Body of pancreas (tissue), 4 donors: ENCODE data around the gene ADCY1. TPM values are rescaled to one million over a fixed set of nuclear protein-coding genes. Genes with fewer than 3 reads are reported as not detected.

Experiments
- ATAC-seq: fragments of 150-250 bp; one replicate; pipeline ENCODE4 v1.9.1; 2016
- DNase-seq, 4 donors: peaks; one replicate each; pipeline ENCODE4 v3.0.0-alpha.2; 2019
- H3K27ac ChIP-seq, 4 donors: fragments of 200-600 bp; sonication (generic); 1 replicate in 3 of 4; 2 replicates in 1 of 4; pipeline versions ENCODE4 v1.5.1 to v1.6.1; 2016 to 2019; ENCODE audit warnings: mild to moderate bottlenecking in 1 of 4, mixed read lengths in 1 of 4, moderate library complexity in 1 of 4
- H3K27me3 ChIP-seq, 2 donors: fragments of 200-600 bp; sonication (generic); one replicate each; pipeline ENCODE4 v1.6.0; 2016; ENCODE audit warnings: mild to moderate bottlenecking in 1 of 2
- H3K36me3 ChIP-seq, 2 donors: fragments of 200-600 bp; sonication (generic); replicated peaks in 1 of 2; 2 replicates each; pipeline ENCODE4 v1.5.1; 2016; ENCODE audit warnings: low read depth in 2 of 2; ENCODE audit not compliant: insufficient read depth in 1 of 2
- H3K4me1 ChIP-seq: fragments of 200-600 bp; sonication (generic); one replicate; pipeline ENCODE4 v1.6.0; 2016
- H3K4me3 ChIP-seq, 2 donors: fragments of 200-600 bp; sonication (generic); 1 replicate in 1 of 2; 2 replicates in 1 of 2; pipeline ENCODE4 v1.5.1; 2016 to 2019
- H3K9me3 ChIP-seq, 3 donors: fragments of 200-600 bp; sonication (generic); 1 replicate in 2 of 3; 2 replicates in 1 of 3; pipeline ENCODE4 v1.5.1; 2016
- POLR2A ChIP-seq, 3 donors: fragments of 450-650 bp; IDR thresholded peaks; one replicate each; pipeline ENCODE4 v1.6.1; 2016; ENCODE audit warnings: antibody characterized with exemption in 3 of 3, mild to moderate bottlenecking in 2 of 3
- WGBS, 2 donors: methylation state at CpG; one replicate each; pipeline ENCODE4 v1.1.5; 2017; 5-methylcytosine and 5-hydroxymethylcytosine counted together
- intact Hi-C: fragments of 100-400 bp; cut with DNase I; formaldehyde crosslinking; loops from one replicate; pipeline ENCODE4 v1.15.1; 2023
- total RNA-seq, 2 donors: library from RNA; depleted of rRNA; stranded (reverse); fragments of >200 nt; gene quantifications; one replicate each; pipeline ENCODE4 v1.1.0, GENCODE V29; 2016
- TF ChIP-seq, protein P1 (sequence below), 7 experiments: fragments of 450-650 bp in 4 of 7; fragments of 200-600 bp in 3 of 7; sonication (generic) in 3 of 7; IDR thresholded peaks; one replicate each; pipeline ENCODE4 v1.5.1; 2016 to 2019; ENCODE audit warnings: antibody characterized with exemption in 7 of 7

ADCY1 gene
- total RNA-seq, 2 donors from 2014 or later: 6.2 to 7.6 TPM

DNA sequence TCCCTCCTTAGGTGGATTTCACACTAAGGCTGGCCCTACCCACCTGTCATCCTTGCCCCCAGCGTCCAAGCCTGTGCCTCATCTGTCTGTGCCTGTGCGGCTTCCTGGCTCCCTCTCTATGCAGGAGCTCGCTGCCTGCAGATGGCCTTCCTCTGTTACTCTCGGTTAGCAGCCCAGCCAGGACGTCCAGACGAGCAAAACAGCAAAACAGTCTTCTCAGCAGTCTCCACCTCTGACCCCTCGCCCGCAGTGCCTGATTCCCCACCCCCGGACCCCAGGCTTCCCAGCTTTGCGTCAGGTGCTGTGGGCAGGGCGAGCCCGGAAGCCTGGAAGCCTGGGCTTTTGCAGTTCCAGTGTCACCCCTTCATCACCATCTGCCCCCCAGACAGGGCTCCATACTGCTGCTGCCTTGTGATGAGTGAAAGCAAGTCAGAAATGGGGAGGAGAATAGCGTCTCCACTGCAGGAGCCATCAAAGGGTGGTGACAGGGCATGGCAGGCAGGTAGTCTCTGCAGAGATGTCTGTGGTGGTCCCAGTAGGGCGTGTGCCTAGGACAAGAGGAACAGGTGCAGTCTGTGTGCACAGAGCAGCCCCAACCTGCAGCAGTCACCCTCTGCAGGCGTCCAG lies 88.5 kb downstream of the ADCY1 start:
- no peak for TF ChIP-seq POLR2A (IDR thresholded peaks at IDR 0.05)
- TF ChIP-seq, protein P1, sequence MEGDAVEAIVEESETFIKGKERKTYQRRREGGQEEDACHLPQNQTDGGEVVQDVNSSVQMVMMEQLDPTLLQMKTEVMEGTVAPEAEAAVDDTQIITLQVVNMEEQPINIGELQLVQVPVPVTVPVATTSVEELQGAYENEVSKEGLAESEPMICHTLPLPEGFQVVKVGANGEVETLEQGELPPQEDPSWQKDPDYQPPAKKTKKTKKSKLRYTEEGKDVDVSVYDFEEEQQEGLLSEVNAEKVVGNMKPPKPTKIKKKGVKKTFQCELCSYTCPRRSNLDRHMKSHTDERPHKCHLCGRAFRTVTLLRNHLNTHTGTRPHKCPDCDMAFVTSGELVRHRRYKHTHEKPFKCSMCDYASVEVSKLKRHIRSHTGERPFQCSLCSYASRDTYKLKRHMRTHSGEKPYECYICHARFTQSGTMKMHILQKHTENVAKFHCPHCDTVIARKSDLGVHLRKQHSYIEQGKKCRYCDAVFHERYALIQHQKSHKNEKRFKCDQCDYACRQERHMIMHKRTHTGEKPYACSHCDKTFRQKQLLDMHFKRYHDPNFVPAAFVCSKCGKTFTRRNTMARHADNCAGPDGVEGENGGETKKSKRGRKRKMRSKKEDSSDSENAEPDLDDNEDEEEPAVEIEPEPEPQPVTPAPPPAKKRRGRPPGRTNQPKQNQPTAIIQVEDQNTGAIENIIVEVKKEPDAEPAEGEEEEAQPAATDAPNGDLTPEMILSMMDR (IDR thresholded peaks at IDR 0.05): no peak
- ATAC-seq: no peak
- no peaks in the 10 kb centered on the region for H3K36me3 ChIP-seq
- no peaks in the 10 kb centered on the region for H3K9me3 ChIP-seq
- WGBS, 2 donors: 76 to 78% methylated on average over 13 to 15 of the region's 15 CpGs
- no peak overlapping the region for H3K4me3 ChIP-seq
- intact Hi-C loops: no loop called here
- no peaks in the 10 kb centered on the region for H3K27me3 ChIP-seq
- no peaks in the 10 kb centered on the region for H3K4me1 ChIP-seq
- H3K27ac ChIP-seq: no peak overlapping the region
- DNase-seq: peak in 1 of 4 donors; percentile 7

DNA sequence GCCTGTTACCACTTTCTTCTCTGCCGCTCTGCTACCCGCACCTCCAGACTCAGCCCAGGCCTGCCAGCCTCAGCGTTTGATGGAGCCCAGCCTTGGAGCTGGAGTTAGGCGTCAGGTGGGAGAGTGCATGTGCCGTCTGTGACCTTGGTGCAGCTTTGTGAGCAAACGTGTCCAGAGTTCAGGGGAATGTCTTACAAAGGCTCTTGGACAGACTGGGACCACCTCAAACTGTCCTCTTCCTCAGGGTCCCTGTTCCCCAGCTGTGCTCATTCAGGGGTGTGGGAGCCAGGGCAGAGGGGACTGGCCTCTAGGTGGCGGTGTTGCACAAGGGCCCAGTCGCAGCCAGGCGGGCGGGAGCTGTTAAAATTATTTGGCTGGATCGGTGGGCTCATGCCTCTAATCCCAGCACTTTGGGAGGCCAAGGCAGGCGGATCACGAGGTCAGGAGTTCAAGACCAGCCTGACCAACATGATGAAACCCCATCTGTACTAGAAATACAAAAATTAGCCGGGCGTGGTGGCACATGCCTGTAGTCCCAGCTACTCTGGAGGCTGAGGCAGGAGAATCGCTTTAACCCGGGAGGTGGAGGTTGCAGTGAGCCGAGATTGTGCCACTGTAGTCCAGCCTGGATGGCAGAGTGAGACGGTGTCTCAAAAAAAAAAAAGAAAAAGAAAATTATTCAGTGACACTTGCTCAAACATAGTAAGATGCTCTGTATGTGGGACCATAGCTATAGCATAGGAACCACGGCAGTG lies 89.2 kb downstream of the ADCY1 start:
- Histone ChIP-seq H3K4me3 (no peak overlapping the region), H3K36me3 (no peaks in the 10 kb centered on the region), H3K4me1 (no peaks in the 10 kb centered on the region), H3K27ac (no peak overlapping the region), H3K9me3 (no peaks in the 10 kb centered on the region), H3K27me3 (no peaks in the 10 kb centered on the region)
- WGBS, 2 donors: 67 to 78% methylated on average over 16 to 20 of the region's 20 CpGs
- peak; percentile 58 for ATAC-seq
- DNase-seq: peak; percentile 32 to 66 (median 58)
- intact Hi-C loops: no loop called here
- no peak for TF ChIP-seq POLR2A (IDR thresholded peaks at IDR 0.05)
- TF ChIP-seq, protein P1 (IDR thresholded peaks at IDR 0.05): peak; percentile 63 to 86 (median 75)

DNA sequence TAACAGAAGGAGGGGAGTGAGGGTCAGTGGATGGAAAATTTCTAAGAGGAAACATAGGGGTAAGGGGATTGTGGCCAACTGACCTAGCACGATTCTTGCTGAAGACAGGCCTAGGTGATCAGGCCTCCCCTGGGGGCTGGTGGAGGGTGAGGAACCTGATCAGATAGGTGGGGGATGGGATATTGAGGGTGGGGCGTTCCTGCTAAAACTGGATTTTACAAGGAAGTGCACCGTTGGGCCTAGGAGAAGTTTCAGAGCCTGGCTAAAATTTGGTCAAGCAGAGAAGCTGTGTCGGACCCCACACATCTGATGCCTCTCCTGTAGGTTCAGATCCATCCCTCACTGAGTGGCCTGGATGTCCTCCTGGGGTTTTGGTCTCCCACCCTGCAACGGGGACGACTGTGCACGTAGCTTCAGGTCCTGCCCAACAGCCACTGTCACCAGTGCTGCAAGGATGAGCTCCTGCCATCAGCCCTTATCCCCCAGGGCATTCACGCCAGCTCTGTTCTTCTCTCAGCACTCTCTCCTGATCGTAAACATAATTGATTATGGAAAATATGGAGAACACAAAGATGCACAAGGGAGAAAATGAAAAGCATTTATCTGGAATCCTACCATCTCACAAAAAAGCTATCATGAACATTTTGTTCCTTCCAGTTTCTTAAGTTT lies 89.9 kb downstream of the ADCY1 start:
- DNase-seq: peak in 1 of 4 donors; percentile 7
- no peaks in the 10 kb centered on the region for H3K4me1 ChIP-seq
- no peak overlapping the region for H3K27ac ChIP-seq
- no peak for TF ChIP-seq POLR2A (IDR thresholded peaks at IDR 0.05)
- TF ChIP-seq, protein P1 (IDR thresholded peaks at IDR 0.05): no peak
- ATAC-seq: no peak
- no peaks in the 10 kb centered on the region for H3K9me3 ChIP-seq
- WGBS, 2 donors: 72 to 83% methylated on average over 9 of the region's 9 CpGs
- intact Hi-C loops: no loop called here
- H3K27me3 ChIP-seq: no peaks in the 10 kb centered on the region
- no peak overlapping the region for H3K4me3 ChIP-seq
- H3K36me3 ChIP-seq: no peaks in the 10 kb centered on the region

DNA sequence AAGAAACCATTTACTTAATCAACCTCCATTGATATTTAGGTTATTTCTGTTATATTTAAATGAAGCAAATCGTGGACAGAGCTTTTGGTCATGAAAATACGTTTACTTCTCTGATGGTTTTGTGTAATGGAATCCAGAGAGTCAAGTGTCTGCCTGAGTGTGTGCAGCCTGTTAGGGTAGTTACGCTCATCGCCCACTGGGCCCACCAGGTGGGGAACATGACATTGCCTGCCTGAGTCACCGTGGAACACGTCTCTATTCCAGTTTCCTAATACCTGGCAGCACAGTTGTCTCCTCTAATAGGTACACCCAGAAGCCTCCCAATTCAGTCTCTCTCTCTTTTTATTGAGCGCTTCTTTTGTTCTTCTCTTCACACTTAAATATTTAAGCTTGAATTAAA lies 91.0 kb downstream of the ADCY1 start:
- H3K36me3 ChIP-seq: no peaks in the 10 kb centered on the region
- 87% methylated on average over 7 of the region's 7 CpGs for WGBS, 2 donors
- TF ChIP-seq, protein P1 (IDR thresholded peaks at IDR 0.05): no peak
- no peak for TF ChIP-seq POLR2A (IDR thresholded peaks at IDR 0.05)
- intact Hi-C loops: no loop called here
- ATAC-seq (no peak), DNase-seq (no peak)
- no peak overlapping the region for H3K4me3 ChIP-seq
- no peaks in the 10 kb centered on the region for H3K4me1 ChIP-seq
- no peaks in the 10 kb centered on the region for H3K27me3 ChIP-seq
- no peak overlapping the region for H3K27ac ChIP-seq
- H3K9me3 ChIP-seq: no peaks in the 10 kb centered on the region
